Stimulated activated CD8-positive, alpha-beta memory T cell treated with anti-CD3 and anti-CD28 coated beads, Interleukin-4, amount 100 ng/mL, for 4 hours (primary cell): ENCODE data around the gene TMEM239.
A peak's percentile ranks its signal among the peaks of the same experiment; 100 is the strongest.
"Not testable (repeated sequence)": the region's sequence is repeated elsewhere in the genome, so short reads cannot be mapped to it uniquely, and the experiment has no call there.

Experiments
- DNase-seq, 2 donors: peaks; one replicate each; pipeline ENCODE4 v3.0.0-alpha.2; 2020; ENCODE audit warnings: low read depth in 2 of 2, low spot score in 1 of 2

TMEM239 gene

DNA sequence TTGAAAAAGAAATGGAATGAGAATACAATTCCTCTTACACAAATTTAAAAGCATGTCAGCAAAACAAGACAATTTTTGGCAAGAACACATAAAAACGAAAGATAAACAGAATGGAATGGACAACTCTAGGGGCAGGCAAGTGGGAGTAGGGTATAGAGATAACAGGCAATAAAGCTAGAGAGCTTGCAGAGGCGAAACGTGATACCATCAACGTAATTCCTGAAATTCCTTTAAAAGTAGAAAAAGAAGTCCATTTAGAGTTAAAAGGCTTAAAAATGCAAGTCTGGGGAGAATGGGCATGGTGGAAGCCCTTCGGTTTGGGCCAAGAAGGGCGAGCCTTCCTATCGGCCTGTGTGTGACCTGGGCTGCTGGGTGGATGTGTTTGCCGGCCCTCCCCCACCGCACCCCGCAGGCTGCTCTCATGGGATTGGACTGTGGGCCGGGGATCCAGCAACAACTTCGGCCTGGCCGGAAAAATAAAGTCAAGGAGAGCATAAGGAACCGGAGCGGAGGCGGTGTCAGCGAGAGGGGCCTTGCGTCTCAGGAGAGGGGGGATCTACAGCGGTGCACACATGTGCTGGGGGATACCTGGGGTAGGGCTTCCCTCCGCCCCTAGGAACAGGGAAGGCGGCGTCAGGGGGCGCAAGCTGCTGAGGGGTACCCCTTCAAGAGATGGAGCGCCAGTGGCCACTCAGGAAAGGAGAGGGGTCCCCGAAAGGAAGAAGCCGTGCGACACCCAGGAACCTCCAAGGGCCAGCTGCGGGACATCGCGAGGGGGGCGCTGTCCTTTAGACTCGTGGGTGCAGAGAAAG, 4.1 kb downstream of the TMEM239 start:
- DNase-seq: no peak

- DNase-seq: no peak
Observed at GRCh38 chr20:2820896-2821869, 5.0 kb downstream of the TMEM239 start.

GRCh38 chr20:2822073-2822472, 5.9 kb downstream of the TMEM239 start:
- no peak for DNase-seq

DNA sequence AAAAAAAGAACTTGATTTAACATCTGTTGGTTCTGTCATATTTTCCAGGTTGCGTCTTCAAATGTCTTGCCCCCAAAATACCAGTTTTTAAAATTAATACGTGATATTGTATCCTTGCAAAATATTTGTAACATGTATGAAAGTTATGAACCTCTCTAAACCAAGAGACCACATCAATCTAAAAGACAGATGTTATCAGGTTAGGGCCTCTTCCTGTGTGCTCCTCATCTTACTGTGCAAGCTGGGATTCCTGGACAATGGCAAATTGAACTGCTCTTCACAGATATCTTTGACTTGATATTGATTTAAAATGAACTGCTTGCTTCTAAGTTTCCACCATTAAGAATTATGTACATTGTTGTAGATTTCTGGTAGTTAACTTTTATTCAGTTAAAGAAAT, 9.6 kb downstream of the TMEM239 start:
- no peak for DNase-seq

DNA sequence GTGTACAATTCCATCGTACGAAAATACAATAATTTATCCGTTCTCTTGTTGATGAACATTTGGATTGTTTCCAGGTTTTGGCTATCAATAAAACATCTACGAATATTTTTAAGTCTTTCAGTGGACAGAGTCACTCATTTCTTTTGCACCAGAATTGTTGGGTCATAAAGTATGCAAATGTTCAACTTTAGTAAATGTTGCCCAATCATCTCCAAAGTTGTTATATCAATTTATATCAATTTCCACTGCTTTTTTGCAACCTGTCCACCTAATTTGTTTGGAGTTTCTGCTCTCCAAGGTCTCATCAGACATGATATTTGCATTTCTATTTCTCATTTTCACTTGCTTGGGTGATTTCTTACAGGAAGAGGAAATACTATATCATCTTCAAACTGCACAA, 10.5 kb downstream of the TMEM239 start:
- no peak for DNase-seq

- no peak for DNase-seq
Observed at GRCh38 chr20:2829376-2829775, 13.2 kb downstream of the TMEM239 start.

- not testable (repeated sequence) for DNase-seq
Observed at GRCh38 chr20:2831206-2831605, 15.0 kb downstream of the TMEM239 start.

DNA sequence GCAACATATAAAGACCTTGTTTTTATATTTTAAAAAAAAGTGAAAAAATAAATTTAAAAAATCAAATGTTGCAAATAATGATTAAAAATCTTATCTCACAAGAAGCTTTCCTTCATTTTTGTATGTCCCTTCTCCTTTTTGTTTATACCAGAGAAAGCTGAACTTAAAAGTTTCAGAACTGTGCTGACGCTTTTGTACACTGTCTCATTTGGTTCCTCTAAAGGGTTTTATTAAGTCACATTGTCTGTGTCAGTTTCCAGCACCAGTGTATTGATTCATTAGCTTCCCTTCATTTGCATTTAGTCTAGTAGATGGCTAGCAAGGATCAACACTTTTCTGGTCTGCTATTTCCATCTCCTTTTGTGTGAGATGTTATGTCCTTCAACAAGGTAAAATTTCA, 17.6 kb downstream of the TMEM239 start:
- DNase-seq: no peak

DNA sequence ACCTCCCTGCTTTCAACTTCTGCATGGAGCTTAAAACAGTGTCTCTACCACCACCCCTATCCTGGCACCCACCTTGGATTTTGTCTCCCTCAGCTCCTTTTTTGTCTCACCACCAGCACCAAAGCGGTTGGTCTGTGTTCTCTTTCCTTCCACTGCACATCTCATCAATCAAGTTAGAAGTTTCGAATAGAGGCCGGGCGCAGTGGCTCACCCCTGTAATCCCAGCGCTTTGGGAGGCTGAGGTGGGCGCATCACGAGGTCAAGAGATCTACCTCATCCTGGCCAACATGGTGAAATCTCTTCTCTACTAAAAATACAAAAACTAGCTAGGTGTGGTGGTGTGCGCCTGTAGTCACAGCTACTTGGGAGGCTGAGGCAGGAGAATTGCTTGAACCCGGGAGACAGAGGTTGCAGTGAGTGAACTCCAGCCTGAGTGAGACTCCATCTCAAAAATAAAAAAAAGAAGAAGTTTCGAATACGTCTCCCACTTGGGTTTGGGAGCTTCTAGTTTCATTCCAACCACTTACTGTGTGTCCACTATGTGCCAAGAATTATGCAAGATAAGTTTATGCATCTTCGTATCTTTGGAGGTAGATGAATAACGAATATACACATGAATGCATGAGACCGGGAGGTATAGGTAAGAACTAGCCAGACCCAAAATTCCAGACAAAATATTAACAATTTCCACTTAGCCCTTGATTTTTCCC, 18.4 kb downstream of the TMEM239 start:
- DNase-seq: no peak

DNA sequence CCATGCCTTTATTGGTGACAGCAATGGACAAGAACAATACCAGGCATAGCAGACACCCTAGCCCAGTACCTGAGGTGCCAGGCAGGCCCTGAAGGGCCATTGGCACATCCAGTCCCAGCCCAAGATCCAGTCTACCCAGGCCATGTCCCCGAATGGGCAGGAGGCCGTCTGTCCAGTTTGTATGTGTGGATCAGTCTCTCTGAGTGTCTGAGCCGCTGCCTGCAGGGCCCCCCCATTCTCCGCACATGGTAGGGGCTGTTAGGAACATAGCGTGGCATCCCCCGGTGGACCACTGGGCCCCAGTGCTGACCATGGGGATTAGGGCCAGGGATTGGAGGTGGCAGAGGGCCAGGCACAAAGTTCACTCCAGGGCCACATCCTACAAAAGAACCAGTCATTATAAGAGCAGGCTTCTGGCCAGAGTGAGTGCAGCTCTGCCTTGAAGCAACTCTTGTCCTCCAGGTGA, 19.2 kb downstream of the TMEM239 start:
- DNase-seq: no peak

DNA sequence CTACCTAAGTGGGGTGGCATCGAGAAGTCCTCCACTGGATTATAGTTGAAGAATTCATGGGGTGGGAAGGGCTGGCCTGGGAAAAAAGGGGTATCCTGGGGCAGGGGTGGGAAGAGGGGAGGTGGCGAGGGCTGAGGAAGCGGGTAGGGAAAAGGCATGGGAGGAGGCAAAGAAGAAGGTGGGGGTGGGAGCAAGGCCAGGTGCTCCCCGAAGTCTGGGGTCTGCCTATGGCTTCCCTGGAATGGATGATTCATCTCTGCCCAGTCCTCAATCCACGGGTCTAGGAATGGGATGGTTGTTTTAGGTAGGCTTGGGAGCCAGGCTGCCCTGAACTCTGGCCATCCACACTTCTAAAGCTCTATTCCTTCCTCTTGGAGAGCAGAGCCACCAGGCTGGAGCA, 19.9 kb downstream of the TMEM239 start:
- no peak for DNase-seq

GRCh38 chr20:2837221-2837960, 21.2 kb downstream of the TMEM239 start:
- DNase-seq: no peak

GRCh38 chr20:2838170-2838797, 22.1 kb downstream of the TMEM239 start:
- no peak for DNase-seq

DNA sequence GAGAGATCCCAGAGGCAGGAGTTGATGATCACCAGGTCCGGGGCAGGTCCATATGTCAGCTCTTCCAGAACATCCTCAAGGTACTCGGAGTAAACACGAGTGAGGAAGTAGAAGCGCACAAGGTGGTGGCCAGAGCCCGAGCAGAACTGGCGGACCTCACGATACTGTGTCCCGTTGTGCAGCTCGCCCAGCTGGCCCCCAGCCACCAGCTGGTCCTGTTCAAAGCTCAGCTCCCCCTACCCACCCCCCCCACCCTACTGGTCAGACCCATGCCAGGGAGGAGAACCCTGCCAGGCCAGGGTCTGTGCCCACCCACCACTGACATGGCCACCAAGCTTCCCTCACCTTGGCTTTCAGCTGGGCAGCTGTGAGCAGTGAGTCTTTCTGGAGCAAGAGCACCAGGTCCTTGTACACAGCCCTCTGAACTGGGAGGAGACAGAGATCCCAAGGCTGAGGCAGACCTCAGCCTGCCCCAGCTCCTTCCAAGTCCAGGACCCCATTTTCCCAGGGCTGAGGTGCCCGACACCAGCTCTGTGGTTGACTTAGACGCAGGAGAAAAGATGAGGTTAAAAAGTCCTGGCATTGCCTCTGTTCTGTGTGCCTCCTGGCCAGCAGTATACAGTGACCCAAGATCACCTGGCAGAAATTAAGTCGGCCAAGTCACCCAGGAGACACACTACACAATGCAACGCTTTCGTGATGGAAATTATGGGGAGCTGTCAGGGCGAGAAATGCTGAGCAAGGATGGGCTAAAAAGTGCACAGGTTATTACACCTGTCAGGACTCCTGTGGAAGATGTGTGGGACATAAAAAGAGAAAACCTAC, 22.9 kb downstream of the TMEM239 start:
- no peak for DNase-seq

GRCh38 chr20:2839732-2840137, 23.6 kb downstream of the TMEM239 start:
- DNase-seq: no peak

DNA sequence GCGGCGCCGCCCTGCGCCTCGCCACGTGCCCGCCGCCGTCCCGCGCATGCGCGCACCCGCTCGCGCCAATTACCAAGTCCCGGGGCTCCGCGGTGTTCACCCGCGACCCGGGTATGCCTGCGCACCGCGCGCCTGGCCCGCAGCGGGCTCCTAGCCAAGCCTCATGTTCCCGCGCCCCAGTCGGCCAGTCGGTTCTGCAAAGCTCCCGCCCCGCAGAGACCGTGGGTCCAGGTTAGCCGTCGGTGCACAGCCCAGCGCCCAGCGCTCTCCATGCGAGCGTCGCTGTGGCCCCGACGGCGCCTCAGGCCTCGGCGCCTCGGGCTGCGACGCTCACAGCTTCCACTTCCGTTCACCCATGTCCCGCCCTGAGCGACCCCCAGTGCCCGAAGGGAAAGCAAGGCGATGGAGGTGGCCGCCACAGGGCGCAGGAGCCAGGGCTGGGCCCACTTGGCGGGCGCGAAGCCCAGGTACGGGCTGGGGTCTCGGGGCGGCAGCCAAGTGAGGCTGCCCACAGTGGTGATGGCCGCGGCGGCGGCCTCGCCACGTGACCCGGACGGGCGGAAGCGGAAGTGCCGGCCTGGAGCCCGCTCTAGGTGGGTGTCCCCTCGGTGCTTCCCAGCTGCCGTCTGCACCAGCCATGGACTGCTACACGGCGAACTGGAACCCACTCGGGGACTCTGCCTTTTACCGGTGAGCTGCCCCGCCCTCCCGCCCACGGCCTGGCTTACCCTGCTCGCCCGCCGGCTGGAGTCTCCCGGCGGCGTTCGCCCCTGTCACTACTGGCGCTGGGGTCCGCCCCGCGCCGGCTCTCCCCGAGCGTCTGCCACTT, 24.2 kb downstream of the TMEM239 start, which contains the start of the genes PCED1A and VPS16:
TSS of gene PCED1A (minus strand) at position 518 of the 829 bp plus-strand sequence. CDS start 743 bp downstream, outside the sequence.
TSS of gene VPS16 (plus strand) at position 608 of the 829 bp plus-strand sequence. CDS start at position 638, 30 bp downstream.
- peak; percentile 69 to 79 for DNase-seq

DNA sequence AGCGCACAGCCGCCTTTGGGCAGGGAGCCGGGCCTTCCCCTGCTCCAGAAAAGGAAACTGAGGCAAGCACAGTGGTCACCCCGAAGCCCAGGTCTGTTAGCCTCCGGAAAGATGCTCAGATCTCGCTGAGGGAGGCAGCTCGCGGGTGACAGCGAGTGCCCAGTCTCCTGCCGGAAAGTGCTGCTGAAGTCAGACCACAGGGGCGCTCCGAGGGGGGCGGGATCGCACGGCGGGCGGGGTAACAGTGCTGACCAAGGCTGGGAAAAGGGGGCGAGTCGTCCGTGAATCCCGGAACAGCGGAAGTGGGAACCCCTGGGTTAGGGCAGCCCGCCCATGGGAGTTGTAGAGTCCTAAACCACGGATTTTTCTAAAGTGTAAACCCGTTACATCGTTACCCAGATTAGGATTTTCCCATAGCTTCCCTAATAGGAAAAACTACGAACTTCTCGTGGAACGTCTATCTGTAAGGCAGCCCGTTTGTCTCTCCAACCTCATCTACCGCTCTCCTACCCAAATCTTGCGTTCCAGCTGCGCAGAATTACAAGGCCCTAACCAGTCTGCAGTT, 24.9 kb downstream of the TMEM239 start:
- no peak for DNase-seq

DNA sequence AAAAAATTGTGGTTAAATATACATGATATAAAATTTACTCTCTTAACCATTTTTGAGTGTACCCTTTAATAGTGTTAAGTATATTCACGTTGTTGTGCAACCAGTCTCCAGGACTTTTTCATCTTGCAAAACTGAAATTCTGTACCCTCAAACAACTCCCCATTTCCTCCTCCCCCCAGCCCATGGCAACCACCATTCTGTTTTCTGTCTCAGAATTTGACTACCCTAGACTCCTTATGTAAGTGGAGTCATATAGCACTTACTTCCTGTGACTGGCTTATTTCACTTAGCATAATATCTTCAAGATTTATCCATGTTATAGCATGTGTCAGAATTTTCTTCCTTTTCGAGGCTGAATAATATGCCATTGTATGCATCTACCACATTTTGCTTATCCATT, 29.4 kb downstream of the TMEM239 start:
- no peak for DNase-seq
